ENCODE results near the gene PDGFD. TPM values are rescaled to one million over a fixed set of nuclear protein-coding genes. Genes with fewer than 3 reads are reported as not detected.
A peak's percentile ranks its signal among the peaks of the same experiment; 100 is the strongest.

PDGFD gene
- total RNA-seq, 4 donors from 2014 or later: 4.4 to 26.4 (median 13.1) TPM

- Histone ChIP-seq H3K27me3 (no peaks in the 10 kb centered on the region), H3K4me1 (peaks cover 0 to 15% (median 5%) of the 10 kb centered on the region in 3 donors), H3K36me3 (no peaks in the 10 kb centered on the region), H3K9me3 (no peaks in the 10 kb centered on the region), H3K4me3 (no peak overlapping the region), H3K27ac (no peak overlapping the region)
- ATAC-seq: no peak
- TF ChIP-seq CTCF (IDR thresholded peaks at IDR 0.05) (no peak), POLR2A (IDR thresholded peaks at IDR 0.05) (no peak), EP300 (IDR thresholded peaks at IDR 0.05) (no peak), POLR2AphosphoS5 (IDR thresholded peaks at IDR 0.05) (no peak)
Observed at GRCh38 chr11:103877221-103877620, 286.7 kb downstream of the PDGFD start.

DNA sequence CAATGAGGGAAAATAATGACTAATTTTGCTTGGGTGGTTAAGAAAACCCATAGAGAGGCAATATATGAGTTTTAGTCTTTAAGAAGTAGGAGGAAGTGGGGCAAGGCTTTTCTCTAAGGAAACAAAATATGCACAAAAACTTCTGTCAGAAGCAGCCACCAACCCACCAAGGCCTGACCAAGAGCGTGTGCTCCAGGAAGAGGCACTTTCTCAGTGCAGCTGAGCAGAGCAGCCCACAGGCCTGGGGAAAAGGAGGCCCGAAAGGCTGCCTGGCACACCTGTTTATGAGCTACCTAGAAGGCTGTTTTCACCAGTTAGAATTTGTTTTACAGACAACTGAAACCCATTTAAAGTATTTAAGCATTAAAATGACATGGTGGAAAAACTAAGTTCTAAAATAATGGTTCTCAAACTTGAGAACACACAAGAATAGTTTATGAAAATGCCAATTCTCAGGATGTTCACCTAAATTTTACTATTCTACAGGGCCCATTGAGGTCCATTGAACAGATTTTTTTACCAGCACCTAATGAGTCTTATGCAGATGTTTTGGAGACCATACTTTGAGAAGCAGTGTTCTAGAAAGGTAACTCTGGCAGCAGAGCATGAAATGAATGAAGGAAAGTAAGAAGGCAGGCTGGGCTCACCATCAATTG is 288.0 kb downstream of the PDGFD start:
- TF ChIP-seq CTCF (IDR thresholded peaks at IDR 0.05) (no peak), EP300 (IDR thresholded peaks at IDR 0.05) (no peak)
- Histone ChIP-seq H3K4me3 (no peak overlapping the region), H3K27ac (no peak overlapping the region), H3K36me3 (no peaks in the 10 kb centered on the region), H3K9me3 (no peaks in the 10 kb centered on the region), H3K4me1 (peaks cover 0 to 2% (median 0%) of the 10 kb centered on the region in 3 donors), H3K27me3 (no peaks in the 10 kb centered on the region)
- 71 to 87% methylated on average over 2 of the region's 2 CpGs for WGBS, 2 donors (ENCODE audit: low coverage in 1 of 2)
- no peak for ATAC-seq

DNA sequence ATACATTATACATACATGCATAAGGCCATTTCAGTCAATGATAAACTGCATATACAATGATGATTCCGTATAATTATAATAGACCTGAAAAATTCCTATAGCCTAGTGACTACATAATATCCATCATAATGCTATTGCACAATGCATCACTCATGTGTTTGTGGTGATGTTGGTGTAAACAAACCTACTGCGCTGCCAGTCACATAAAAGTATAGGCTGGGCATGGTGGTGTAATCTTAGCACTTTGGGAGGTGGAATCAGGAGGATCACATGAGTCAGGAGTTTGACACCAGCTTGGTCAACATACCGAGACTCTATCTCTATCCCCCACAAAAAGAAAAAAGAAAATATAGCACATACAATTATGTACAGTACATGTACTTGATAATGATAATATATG is 291.2 kb downstream of the PDGFD start:
- Histone ChIP-seq H3K36me3 (no peaks in the 10 kb centered on the region), H3K9me3 (no peaks in the 10 kb centered on the region), H3K4me1 (no peaks in the 10 kb centered on the region), H3K27ac (no peak overlapping the region), H3K4me3 (no peak overlapping the region), H3K27me3 (no peaks in the 10 kb centered on the region)
- 97 to 100% methylated on average over 3 of the region's 3 CpGs for WGBS, 2 donors (ENCODE audit: low coverage in 1 of 2)
- TF ChIP-seq POLR2A (IDR thresholded peaks at IDR 0.05) (no peak), POLR2AphosphoS5 (IDR thresholded peaks at IDR 0.05) (no peak), CTCF (IDR thresholded peaks at IDR 0.05) (no peak)
- ATAC-seq: no peak

DNA sequence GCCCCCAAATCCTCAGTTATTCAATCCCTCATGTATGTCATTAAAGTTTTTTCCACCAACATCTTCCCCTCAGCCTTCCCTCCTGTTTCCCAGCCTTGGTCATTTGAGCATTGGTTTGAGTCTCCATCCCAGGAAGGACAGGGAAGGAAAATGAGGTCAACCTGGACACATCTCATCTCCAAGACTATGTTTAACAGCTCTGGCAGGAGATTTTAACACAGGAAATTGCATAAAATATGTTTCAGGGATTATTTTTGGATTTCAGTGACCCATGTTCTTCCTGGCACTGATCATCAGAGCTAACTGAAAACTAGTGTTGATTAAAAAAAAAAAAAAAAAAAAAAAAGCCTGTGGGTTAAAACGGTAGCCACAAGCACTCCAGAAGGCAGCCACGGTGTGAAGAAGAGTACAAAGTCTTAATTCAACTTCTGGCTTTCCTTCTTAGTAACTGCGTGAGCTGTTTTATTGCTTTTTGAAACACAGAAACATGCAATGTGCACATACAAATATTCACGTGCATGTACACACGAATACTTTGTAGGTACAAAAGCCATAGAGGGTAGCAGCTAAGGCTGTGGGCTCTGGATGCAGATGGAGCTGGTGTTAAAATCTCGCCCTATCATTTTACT is 291.9 kb downstream of the PDGFD start:
- WGBS, 2 donors (ENCODE audit: low coverage in 1 of 2): 64 to 69% methylated on average over 6 of the region's 6 CpGs
- ATAC-seq: peak; percentile 29

More for the DNA sequence above, 291.9 kb downstream of the PDGFD start:
- Histone ChIP-seq H3K4me3 (no peak overlapping the region), H3K4me1 (no peaks in the 10 kb centered on the region), H3K9me3 (no peaks in the 10 kb centered on the region), H3K27me3 (no peaks in the 10 kb centered on the region), H3K27ac (no peak overlapping the region), H3K36me3 (no peaks in the 10 kb centered on the region)
- TF ChIP-seq EP300 (IDR thresholded peaks at IDR 0.05) (no peak), POLR2A (IDR thresholded peaks at IDR 0.05) (no peak), POLR2AphosphoS5 (IDR thresholded peaks at IDR 0.05) (no peak), CTCF (IDR thresholded peaks at IDR 0.05) (no peak)
